Panc1 (cell line): Measurements from ENCODE around the gene H6PD. TPM values are rescaled to one million over a fixed set of nuclear protein-coding genes. Genes with fewer than 3 reads are reported as not detected.

Source experiments
- ATAC-seq: fragments of 200-7000 bp; cut with Tn5 transposase; 2 replicates; pipeline ENCODE4 v1.9.1; 2020; ENCODE audit warnings: mild to moderate bottlenecking, moderate library complexity
- BruUV-seq: library from RNA; stranded (reverse); fragments of 400-500 nt; replicated peaks from 2 replicates; lab custom pipeline; 2021; lab: Mats Ljungman, UMichigan
- CTCF ChIA-PET: fragments of 300-600 bp; sonication (Branson Sonifier 250); formaldehyde crosslinking; loops from one replicate; lab custom pipeline; 2022; ENCODE audit warnings: antibody characterized with exemption; lab: Charles Lee
- POLR2A ChIA-PET: fragments of 300-600 bp; sonication (Branson Sonifier 250); formaldehyde crosslinking; loops from one replicate; lab custom pipeline; 2022; ENCODE audit warnings: antibody characterized with exemption; lab: Charles Lee
- DNase-seq: peaks from one replicate; pipeline ENCODE4 v3.0.0-alpha.2; 2010; ENCODE audit warnings: low read depth, low spot score
- H3K27ac ChIP-seq: 2 replicates; pipeline ENCODE4 v1.5.1; 2011; ENCODE audit warnings: mild to moderate bottlenecking, low read length, inconsistent platforms
- H3K27me3 ChIP-seq: fragments of 200-500 bp; sonication (Bioruptor generic); 2 replicates; pipeline ENCODE4 v1.6.0; 2014; ENCODE audit warnings: low read length, inconsistent platforms; ENCODE audit not compliant: control insufficient read depth, insufficient read depth
- H3K36me3 ChIP-seq: fragments of 200-500 bp; sonication (Bioruptor generic); 2 replicates; pipeline ENCODE4 v1.5.1; 2014; ENCODE audit warnings: inconsistent platforms, mild to moderate bottlenecking, low read length, moderate library complexity; ENCODE audit not compliant: control insufficient read depth, insufficient read depth
- H3K4me1 ChIP-seq: 2 replicates; pipeline ENCODE4 v1.5.1; 2011; ENCODE audit warnings: inconsistent platforms, mild to moderate bottlenecking, low read length, moderate library complexity; ENCODE audit not compliant: control insufficient read depth, insufficient read depth
- H3K4me3 ChIP-seq, 2 experiments: 2 replicates each; pipeline ENCODE4 v1.5.1; 2011 to 2012; ENCODE audit warnings: low read depth in 2 of 2, low read length in 2 of 2, mild to moderate bottlenecking in 2 of 2, inconsistent platforms in 1 of 2, moderate library complexity in 1 of 2
- H3K9me3 ChIP-seq: fragments of 200-500 bp; sonication (Bioruptor generic); 2 replicates; pipeline ENCODE4 v1.5.1; 2014; ENCODE audit warnings: low read depth, mild to moderate bottlenecking, inconsistent platforms, low read length, moderate library complexity; ENCODE audit not compliant: control insufficient read depth, insufficient read depth
- POLR2AphosphoS5 ChIP-seq: IDR thresholded peaks from 2 replicates; pipeline ENCODE4 v1.6.1; 2012; ENCODE audit warnings: mild to moderate bottlenecking, low read depth, low read length, moderate library complexity
- SIN3A ChIP-seq: IDR thresholded peaks from 2 replicates; pipeline ENCODE4 v1.6.1; 2012; ENCODE audit warnings: low read depth, mild to moderate bottlenecking, low read length, moderate library complexity, borderline replicate concordance; ENCODE audit not compliant: insufficient read depth
- TCF7L2 ChIP-seq: IDR thresholded peaks from 2 replicates; pipeline ENCODE4 v1.6.1; 2011; ENCODE audit warnings: mild to moderate bottlenecking, low read depth, low read length, inconsistent platforms
- in situ Hi-C: cut with HindIII; loops from 2 replicates; pipeline ENCODE4 v1.10.0; 2016; ENCODE audit warnings: low sequenced_read_pairs, low pct_unique_long_range_greater_than_20kb
- intact Hi-C: fragments of 100-400 bp; cut with micrococcal nuclease; formaldehyde crosslinking; loops from one replicate; pipeline ENCODE4 v1.10.0; 2022; ENCODE audit not compliant: unreplicated experiment
- total RNA-seq: library from RNA; stranded (reverse); gene quantifications from one replicate; pipeline ENCODE4 v1.2.1, GENCODE V29; 2021; ENCODE audit not compliant: unreplicated experiment
- TF ChIP-seq, protein P1 (sequence below): fragments of 450-650 bp; IDR thresholded peaks from 2 replicates; pipeline ENCODE4 v1.5.1; 2017; ENCODE audit warnings: mild to moderate bottlenecking
- TF ChIP-seq, protein P2 (sequence below), 2 experiments: IDR thresholded peaks; 2 replicates each; pipeline ENCODE4 v1.6.1; 2011 to 2012; ENCODE audit warnings: low read depth in 2 of 2, control low read depth in 1 of 2, low read length in 1 of 2, mild to moderate bottlenecking in 1 of 2, moderate library complexity in 1 of 2; ENCODE audit not compliant: insufficient read depth in 1 of 2

H6PD gene
- total RNA-seq, 1 experiment from 2014 or later: 23.5 TPM

DNA sequence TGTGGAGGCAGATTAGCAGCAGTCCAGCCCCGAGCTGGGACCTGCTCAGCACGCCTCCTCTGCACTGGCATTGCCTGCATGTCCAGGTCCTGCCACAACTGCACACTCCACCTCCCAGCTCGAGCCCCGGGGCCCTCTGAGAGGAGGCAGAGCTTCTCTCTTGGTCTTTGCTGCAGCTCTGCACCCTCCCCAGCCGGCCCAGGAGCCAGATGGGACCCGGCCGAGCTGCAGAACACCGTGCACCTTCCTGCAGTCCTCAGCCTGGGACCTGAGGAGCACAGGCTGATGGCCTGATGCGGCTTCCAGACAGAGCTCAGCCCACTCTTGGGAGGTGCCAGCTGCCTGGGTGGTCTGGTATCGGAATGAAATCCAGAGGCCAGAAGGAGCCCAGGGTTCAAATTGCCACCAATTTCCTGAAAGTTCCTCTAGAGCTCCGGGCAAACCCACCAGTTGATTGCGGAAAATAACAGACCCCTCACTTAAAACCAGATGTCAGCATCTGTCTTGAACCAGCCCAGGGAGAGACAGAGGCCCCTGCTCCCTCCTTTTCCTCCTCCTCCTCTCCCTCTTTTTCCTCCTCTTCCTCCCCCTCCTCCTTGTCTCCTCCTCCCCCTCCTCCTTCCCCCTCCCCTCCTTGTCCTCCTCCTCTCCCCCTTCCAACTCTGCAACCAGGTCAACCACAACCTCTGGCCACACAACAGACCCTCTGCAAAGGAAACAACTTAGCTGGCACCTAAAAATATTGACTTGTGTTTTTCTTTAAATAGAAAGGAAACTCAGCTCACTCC, 47.5 kb downstream of the H6PD start:
- no TSS peak for BruUV-seq
- H3K9me3 ChIP-seq: no peaks in the 10 kb centered on the region
- no peak for DNase-seq
- no peaks in the 10 kb centered on the region for H3K27me3 ChIP-seq
- no peak overlapping the region for H3K4me3 ChIP-seq
- CTCF ChIA-PET: interaction anchor here (0.9 kb wide), 1 partner anchor 15 kb away, joined by 4 read pairs; no protein-coding TSS in a partner anchor
- peak overlapping the region; percentile 81 for H3K27ac ChIP-seq
- in situ Hi-C loops: no loop called here
- POLR2A ChIA-PET: interaction anchor here (0.7 kb wide), 1 partner anchor 117 kb away, joined by 4 read pairs; no protein-coding TSS in a partner anchor
- no peaks in the 10 kb centered on the region for H3K36me3 ChIP-seq
- H3K4me1 ChIP-seq: peaks cover 40% of the 10 kb centered on the region
- TF ChIP-seq, protein P1, sequence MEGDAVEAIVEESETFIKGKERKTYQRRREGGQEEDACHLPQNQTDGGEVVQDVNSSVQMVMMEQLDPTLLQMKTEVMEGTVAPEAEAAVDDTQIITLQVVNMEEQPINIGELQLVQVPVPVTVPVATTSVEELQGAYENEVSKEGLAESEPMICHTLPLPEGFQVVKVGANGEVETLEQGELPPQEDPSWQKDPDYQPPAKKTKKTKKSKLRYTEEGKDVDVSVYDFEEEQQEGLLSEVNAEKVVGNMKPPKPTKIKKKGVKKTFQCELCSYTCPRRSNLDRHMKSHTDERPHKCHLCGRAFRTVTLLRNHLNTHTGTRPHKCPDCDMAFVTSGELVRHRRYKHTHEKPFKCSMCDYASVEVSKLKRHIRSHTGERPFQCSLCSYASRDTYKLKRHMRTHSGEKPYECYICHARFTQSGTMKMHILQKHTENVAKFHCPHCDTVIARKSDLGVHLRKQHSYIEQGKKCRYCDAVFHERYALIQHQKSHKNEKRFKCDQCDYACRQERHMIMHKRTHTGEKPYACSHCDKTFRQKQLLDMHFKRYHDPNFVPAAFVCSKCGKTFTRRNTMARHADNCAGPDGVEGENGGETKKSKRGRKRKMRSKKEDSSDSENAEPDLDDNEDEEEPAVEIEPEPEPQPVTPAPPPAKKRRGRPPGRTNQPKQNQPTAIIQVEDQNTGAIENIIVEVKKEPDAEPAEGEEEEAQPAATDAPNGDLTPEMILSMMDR: no peak
- TF ChIP-seq TCF7L2: no peak
- TF ChIP-seq SIN3A: no peak
- TF ChIP-seq, protein P2, sequence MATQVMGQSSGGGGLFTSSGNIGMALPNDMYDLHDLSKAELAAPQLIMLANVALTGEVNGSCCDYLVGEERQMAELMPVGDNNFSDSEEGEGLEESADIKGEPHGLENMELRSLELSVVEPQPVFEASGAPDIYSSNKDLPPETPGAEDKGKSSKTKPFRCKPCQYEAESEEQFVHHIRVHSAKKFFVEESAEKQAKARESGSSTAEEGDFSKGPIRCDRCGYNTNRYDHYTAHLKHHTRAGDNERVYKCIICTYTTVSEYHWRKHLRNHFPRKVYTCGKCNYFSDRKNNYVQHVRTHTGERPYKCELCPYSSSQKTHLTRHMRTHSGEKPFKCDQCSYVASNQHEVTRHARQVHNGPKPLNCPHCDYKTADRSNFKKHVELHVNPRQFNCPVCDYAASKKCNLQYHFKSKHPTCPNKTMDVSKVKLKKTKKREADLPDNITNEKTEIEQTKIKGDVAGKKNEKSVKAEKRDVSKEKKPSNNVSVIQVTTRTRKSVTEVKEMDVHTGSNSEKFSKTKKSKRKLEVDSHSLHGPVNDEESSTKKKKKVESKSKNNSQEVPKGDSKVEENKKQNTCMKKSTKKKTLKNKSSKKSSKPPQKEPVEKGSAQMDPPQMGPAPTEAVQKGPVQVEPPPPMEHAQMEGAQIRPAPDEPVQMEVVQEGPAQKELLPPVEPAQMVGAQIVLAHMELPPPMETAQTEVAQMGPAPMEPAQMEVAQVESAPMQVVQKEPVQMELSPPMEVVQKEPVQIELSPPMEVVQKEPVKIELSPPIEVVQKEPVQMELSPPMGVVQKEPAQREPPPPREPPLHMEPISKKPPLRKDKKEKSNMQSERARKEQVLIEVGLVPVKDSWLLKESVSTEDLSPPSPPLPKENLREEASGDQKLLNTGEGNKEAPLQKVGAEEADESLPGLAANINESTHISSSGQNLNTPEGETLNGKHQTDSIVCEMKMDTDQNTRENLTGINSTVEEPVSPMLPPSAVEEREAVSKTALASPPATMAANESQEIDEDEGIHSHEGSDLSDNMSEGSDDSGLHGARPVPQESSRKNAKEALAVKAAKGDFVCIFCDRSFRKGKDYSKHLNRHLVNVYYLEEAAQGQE (IDR thresholded peaks at IDR 0.05; ENCODE audit: insufficient read depth in 1 of 2, low read depth in 2 of 2, low read length in 1 of 2): no peak
- TF ChIP-seq POLR2AphosphoS5: no peak
- intact Hi-C loops: no loop called here
- peak; percentile 77 for ATAC-seq

DNA sequence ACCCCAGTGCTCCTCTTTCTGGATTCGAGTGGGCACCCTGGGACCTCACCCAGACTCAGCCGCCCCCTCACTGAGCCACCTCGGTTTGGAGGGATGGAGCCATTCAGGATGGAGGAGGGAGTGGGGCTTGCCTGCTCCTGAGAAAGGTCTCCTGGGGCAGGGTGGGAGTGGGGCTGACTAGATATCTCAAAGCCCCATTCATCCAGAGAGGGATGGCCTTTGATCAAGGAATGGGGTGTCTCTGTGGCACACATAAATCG, 48.1 kb downstream of the H6PD start:
- intact Hi-C loops (no loop called here), in situ Hi-C loops (no loop called here)
- no TSS peak for BruUV-seq
- ChIA-PET CTCF (interaction anchor here (0.9 kb wide), 1 partner anchor 16 kb away, joined by 4 read pairs; no protein-coding TSS in a partner anchor), POLR2A (no interaction called here)
- Histone ChIP-seq H3K4me1 (peaks cover 40% of the 10 kb centered on the region), H3K36me3 (no peaks in the 10 kb centered on the region), H3K9me3 (no peaks in the 10 kb centered on the region), H3K27me3 (no peaks in the 10 kb centered on the region), H3K4me3 (no peak overlapping the region), H3K27ac (peak overlapping the region; percentile 12; the same call in 1 of the 2 replicates)
- DNase-seq (no peak), ATAC-seq (no peak)
- TF ChIP-seq TCF7L2 (no peak), POLR2AphosphoS5 (no peak), SIN3A (no peak)
- TF ChIP-seq, protein P1: no peak
- TF ChIP-seq, protein P2 (IDR thresholded peaks at IDR 0.05; ENCODE audit: insufficient read depth in 1 of 2, low read depth in 2 of 2, low read length in 1 of 2): no peak
